ENCODE data around the gene CFDP1.
A peak's percentile ranks its signal among the peaks of the same experiment; 100 is the strongest.

CFDP1 gene

GRCh38 chr16:75266738-75267630 lies 166.3 kb downstream of the CFDP1 start:
- CTCF ChIA-PET: interaction anchor here (1.0 to 1.1 kb wide), 2 partner anchors 67 to 68 kb away, joined by 3 to 4 read pairs; no protein-coding TSS in a partner anchor
- Histone ChIP-seq H3K36me3 (ENCODE audit: control insufficient read depth in 2 of 2, insufficient read depth in 1 of 2, low read length in 2 of 2) (peaks cover 0 to 24% of the 10 kb centered on the region in 2 experiments; a peak in 1 of 3 replicates), H3K9me3 (ENCODE audit: control insufficient read depth, insufficient read depth, low read depth, low read length) (no peaks in the 10 kb centered on the region), H3K4me1 (ENCODE audit: control insufficient read depth, insufficient read depth, low read length) (peaks cover 5% of the 10 kb centered on the region; the same call in 1 of the 2 replicates), H3K4me3 (ENCODE audit: low read depth, low read length) (no peak overlapping the region), H3K27ac (ENCODE audit: extremely low read depth, low read depth, low read length) (no peak overlapping the region)
- POLR2A ChIA-PET: interaction anchor here (1.3 kb wide), 1 partner anchor 38 kb away, joined by 7 read pairs; no protein-coding TSS in a partner anchor
- no peak for TF ChIP-seq ZNF341 (tag by site-specific recombination; IDR thresholded peaks at IDR 0.05; ENCODE audit: low read depth)
- peak; percentile 23; the same call in 1 of the 2 replicates for TF ChIP-seq GLIS1 (tag by site-specific recombination; IDR thresholded peaks at IDR 0.05)

GRCh38 chr16:75265911-75266701 lies 167.2 kb downstream of the CFDP1 start:
- POLR2A ChIA-PET: interaction anchor here (1.3 kb wide), 1 partner anchor 11 kb away, joined by 3 read pairs; no protein-coding TSS in a partner anchor
- peaks cover 5% of the 10 kb centered on the region; the same call in 1 of the 2 replicates for H3K4me1 ChIP-seq (ENCODE audit: control insufficient read depth, insufficient read depth, low read length)
- H3K27ac ChIP-seq (ENCODE audit: extremely low read depth, low read depth, low read length): peak overlapping the region; percentile 82; the same call in 1 of the 2 replicates
- peak overlapping the region; percentile 73 for H3K4me3 ChIP-seq (ENCODE audit: low read depth, low read length)
- peaks cover 0 to 25% of the 10 kb centered on the region in 2 experiments; a peak in 1 of 3 replicates for H3K36me3 ChIP-seq (ENCODE audit: control insufficient read depth in 2 of 2, insufficient read depth in 1 of 2, low read length in 2 of 2)
- no peaks in the 10 kb centered on the region for H3K9me3 ChIP-seq (ENCODE audit: control insufficient read depth, insufficient read depth, low read depth, low read length)
- CTCF ChIA-PET: interaction anchor here (0.8 to 1.1 kb wide), 3 partner anchors 66 to 119 kb away, joined by 3 to 4 read pairs (median 4); no protein-coding TSS in a partner anchor
- TF ChIP-seq ZBTB8A (tag by site-specific recombination; IDR thresholded peaks at IDR 0.05): peak; percentile 46; the same call in 1 of the 2 replicates
- no peak for TF ChIP-seq ZNF571 (tag by site-specific recombination; IDR thresholded peaks at IDR 0.05)
- TF ChIP-seq ZNF366 (tag by site-specific recombination; conservative IDR thresholded peaks at IDR 0.05): no peak
- no peak for TF ChIP-seq KLF7 (tag by site-specific recombination; IDR thresholded peaks at IDR 0.05; ENCODE audit: borderline replicate concordance)
- TF ChIP-seq ZSCAN30 (tag by site-specific recombination; IDR thresholded peaks at IDR 0.05): peak; percentile 75
- no peak for TF ChIP-seq ZNF426 (tag by site-specific recombination; IDR thresholded peaks at IDR 0.05)
- no peak for TF ChIP-seq ZFHX2 (tag by site-specific recombination; conservative IDR thresholded peaks at IDR 0.05)
- TF ChIP-seq ZBTB7A (tag by site-specific recombination; IDR thresholded peaks at IDR 0.05; ENCODE audit: low read depth): peak; percentile 71; the same call in 1 of the 2 replicates
- no peak for TF ChIP-seq ZNF585B (tag by site-specific recombination; IDR thresholded peaks at IDR 0.05)
- no peak for TF ChIP-seq ZNF146 (tag by site-specific recombination; IDR thresholded peaks at IDR 0.05)
- no peak for TF ChIP-seq ZNF174 (tag by site-specific recombination; IDR thresholded peaks at IDR 0.05)
- no peak for TF ChIP-seq ZNF248 (tag by site-specific recombination; IDR thresholded peaks at IDR 0.05)
- no peak for TF ChIP-seq ZNF266 (tag by site-specific recombination; IDR thresholded peaks at IDR 0.05; ENCODE audit: low read depth)
- no peak for TF ChIP-seq ZNF48 (tag by site-specific recombination; IDR thresholded peaks at IDR 0.05)
- TF ChIP-seq ZNF558 (tag by site-specific recombination; IDR thresholded peaks at IDR 0.05): no peak
- 0 out of 2 replicates have a peak, but pooled peaks have one; percentile 14 for TF ChIP-seq ZFP69B (tag by site-specific recombination; IDR thresholded peaks at IDR 0.05)
- no peak for TF ChIP-seq PRDM10 (tag by site-specific recombination; IDR thresholded peaks at IDR 0.05)
- TF ChIP-seq SALL2 (tag by site-specific recombination; IDR thresholded peaks at IDR 0.05; ENCODE audit: borderline replicate concordance): no peak
- no peak for TF ChIP-seq ZNF837 (tag by site-specific recombination; IDR thresholded peaks at IDR 0.05)
- TF ChIP-seq ZNF10 (tag by site-specific recombination; IDR thresholded peaks at IDR 0.05): no peak
- 0 out of 2 replicates have a peak, but pooled peaks have one; percentile 14 for TF ChIP-seq KLF10 (tag by site-specific recombination; IDR thresholded peaks at IDR 0.05)
- no peak for TF ChIP-seq BCL6B (tag by site-specific recombination; IDR thresholded peaks at IDR 0.05)
- peak; percentile 80; the same call in 1 of the 2 replicates for TF ChIP-seq BCL11A (tag by site-specific recombination; IDR thresholded peaks at IDR 0.05; ENCODE audit: low read depth)
- TF ChIP-seq KLF1 (tag by site-specific recombination; IDR thresholded peaks at IDR 0.05): no peak
- no peak for TF ChIP-seq ZNF560 (tag by site-specific recombination; IDR thresholded peaks at IDR 0.05; ENCODE audit: borderline replicate concordance)
- no peak for TF ChIP-seq ZNF433 (tag by site-specific recombination; IDR thresholded peaks at IDR 0.05; ENCODE audit: low read depth)
- TF ChIP-seq ZNF223 (tag by site-specific recombination; IDR thresholded peaks at IDR 0.05): no peak
